B cell (primary cell): Measurements from ENCODE around the gene CHCHD6. TPM values are rescaled to one million over a fixed set of nuclear protein-coding genes. Genes with fewer than 3 reads are reported as not detected.

Experiments
- ATAC-seq: fragments of 200-7000 bp; cut with Tn5 transposase; one replicate; pipeline ENCODE4 v1.10.0; 2021; ENCODE audit warnings: low read depth, mild to moderate bottlenecking, moderate number of reproducible peaks, moderate library complexity
- CTCF ChIA-PET: fragments of 350-600 bp; sonication (Branson Sonifier 250); formaldehyde crosslinking; loops from one replicate; lab custom pipeline; 2021; ENCODE audit warnings: antibody characterized with exemption, inconsistent platforms; lab: Charles Lee
- POLR2A ChIA-PET: fragments of 350-600 bp; sonication (Branson Sonifier 250); formaldehyde crosslinking; loops from one replicate; lab custom pipeline; 2021; ENCODE audit warnings: antibody characterized with exemption; lab: Charles Lee
- DNase-seq: peaks from one replicate; pipeline ENCODE4 v3.0.0; 2013
- H2AFZ ChIP-seq: 2 replicates; pipeline ENCODE4 v1.6.1; 2012; ENCODE audit warnings: mild to moderate bottlenecking, low read depth, low read length; ENCODE audit not compliant: insufficient read depth, poor library complexity, severe bottlenecking
- H3K27ac ChIP-seq, 2 donors: 1 replicate in 1 of 2; 2 replicates in 1 of 2; pipeline ENCODE4 v1.5.1; 2012 to 2013; ENCODE audit warnings: low read length in 2 of 2, mild to moderate bottlenecking in 2 of 2, moderate library complexity in 1 of 2
- H3K27me3 ChIP-seq, 4 experiments: fragments of 200-600 bp in 1 of 4; sonication (generic) in 1 of 4; replicated peaks in 1 of 4; 1 replicate in 2 of 4; 2 replicates in 2 of 4; pipeline versions ENCODE4 v1.6.1 to v1.7.0; 2013 to 2016; ENCODE audit warnings: low read length in 3 of 4, mild to moderate bottlenecking in 2 of 4, mixed read lengths in 1 of 4, moderate library complexity in 1 of 4; ENCODE audit not compliant: insufficient read depth in 4 of 4, control insufficient read depth in 3 of 4; ENCODE audit errors: control extremely low read depth in 1 of 4
- H3K36me3 ChIP-seq, 2 experiments: replicated peaks in 1 of 2; 1 replicate in 1 of 2; 2 replicates in 1 of 2; pipeline versions ENCODE4 v1.6.1 to v1.7.1; 2013; ENCODE audit warnings: low read length in 1 of 2; ENCODE audit not compliant: insufficient read depth in 2 of 2, control insufficient read depth in 1 of 2; ENCODE audit errors: control extremely low read depth in 1 of 2, extremely low read depth in 1 of 2
- H3K4me1 ChIP-seq, 2 donors: fragments of 200-600 bp in 1 of 2; sonication (generic) in 1 of 2; 1 replicate in 1 of 2; 2 replicates in 1 of 2; pipeline versions ENCODE4 v1.5.1 to v1.6.1; 2013 to 2017; ENCODE audit warnings: low read length in 2 of 2; ENCODE audit not compliant: control insufficient read depth in 2 of 2, insufficient read depth in 2 of 2
- H3K4me2 ChIP-seq: replicated peaks from 2 replicates; pipeline ENCODE3; 2012; ENCODE audit warnings: mild to moderate bottlenecking, low read depth, low read length; ENCODE audit not compliant: poor library complexity, severe bottlenecking
- H3K4me3 ChIP-seq, 5 experiments: fragments of 200-600 bp in 1 of 5; sonication (generic) in 1 of 5; 1 replicate in 3 of 5; 2 replicates in 2 of 5; pipeline versions ENCODE4 v1.5.1 to v1.7.0; 2011 to 2016; ENCODE audit warnings: low read length in 4 of 5, mild to moderate bottlenecking in 4 of 5, low read depth in 2 of 5, control low read depth in 1 of 5, moderate library complexity in 1 of 5; ENCODE audit not compliant: insufficient read depth in 1 of 5; ENCODE audit errors: control extremely low read depth in 1 of 5, extremely low read depth in 1 of 5
- H3K79me2 ChIP-seq: fragments of 200-600 bp; sonication (generic); one replicate; pipeline ENCODE4 v1.6.0; 2016; ENCODE audit warnings: low read length; ENCODE audit not compliant: control insufficient read depth, insufficient read depth
- H3K9ac ChIP-seq: fragments of 200-600 bp; sonication (generic); 2 replicates; pipeline ENCODE4 v1.6.1; 2017; ENCODE audit warnings: mild to moderate bottlenecking, low read length, moderate library complexity
- H3K9me3 ChIP-seq, 3 donors: one replicate each; pipeline versions ENCODE4 v1.6.1 to v1.7.1; 2013; ENCODE audit warnings: low read length in 2 of 3; ENCODE audit not compliant: control insufficient read depth in 2 of 3, insufficient read depth in 1 of 3; ENCODE audit errors: control extremely low read depth in 1 of 3
- H4K20me1 ChIP-seq: 2 replicates; pipeline ENCODE4 v1.6.0; 2012; ENCODE audit warnings: mild to moderate bottlenecking, low read length; ENCODE audit not compliant: insufficient read depth, control insufficient read depth, poor library complexity, severe bottlenecking
- H3K27ac Mint-ChIP-seq: one replicate; pipeline ENCODE4 v1.8.0; 2021; ENCODE audit warnings: mixed read lengths
- H3K27me3 Mint-ChIP-seq: one replicate; pipeline ENCODE4 v1.8.0; 2021; ENCODE audit warnings: mixed read lengths
- H3K4me1 Mint-ChIP-seq: one replicate; pipeline ENCODE4 v1.8.0; 2021; ENCODE audit warnings: mixed read lengths
- H3K4me3 Mint-ChIP-seq: one replicate; pipeline ENCODE4 v1.8.0; 2021; ENCODE audit warnings: mixed read lengths
- H3K9me3 Mint-ChIP-seq: one replicate; pipeline ENCODE4 v1.8.0; 2022; ENCODE audit warnings: mixed read lengths; ENCODE audit not compliant: insufficient read depth
- EZH2 ChIP-seq: IDR thresholded peaks from 2 replicates; pipeline ENCODE4 v1.6.1; 2012; ENCODE audit warnings: borderline replicate concordance, low read depth, mild to moderate bottlenecking, moderate library complexity, low read length; ENCODE audit not compliant: insufficient read depth, poor library complexity, severe bottlenecking
- WGBS: methylation state at CpG from one replicate; pipeline ENCODE4 v1.1.5; 2013; ENCODE audit warnings: missing lambda C conversion rate; ENCODE audit not compliant: insufficient coverage; 5-methylcytosine and 5-hydroxymethylcytosine counted together
- intact Hi-C: fragments of 100-400 bp; cut with micrococcal nuclease; formaldehyde crosslinking; loops from one replicate; pipeline ENCODE4 v1.10.0; 2022
- polyA plus RNA-seq: library from polyadenylated mRNA; depleted of rRNA; stranded (reverse); fragments of >200 nt; gene quantifications from 2 replicates; pipeline ENCODE4 v1.2.3, GENCODE V29; 2012
- total RNA-seq, 2 donors: library from RNA; stranded (reverse); fragments of 120-200 nt in 1 of 2; gene quantifications; 1 replicate in 1 of 2; 2 replicates in 1 of 2; pipeline versions ENCODE4 v1.2.3 to v1.2.4, GENCODE V29; 2013 to 2022
- TF ChIP-seq, protein P1 (sequence below): fragments of 200-600 bp; IDR thresholded peaks from one replicate; pipeline ENCODE4 v1.8.0; 2022; ENCODE audit warnings: antibody characterized with exemption, mild to moderate bottlenecking

The CHCHD6 gene
- total and polyA plus RNA-seq, 2 donors (not counting 1 experiment from before 2014, with no cell fraction given): 8.0 to 13.5 TPM

DNA sequence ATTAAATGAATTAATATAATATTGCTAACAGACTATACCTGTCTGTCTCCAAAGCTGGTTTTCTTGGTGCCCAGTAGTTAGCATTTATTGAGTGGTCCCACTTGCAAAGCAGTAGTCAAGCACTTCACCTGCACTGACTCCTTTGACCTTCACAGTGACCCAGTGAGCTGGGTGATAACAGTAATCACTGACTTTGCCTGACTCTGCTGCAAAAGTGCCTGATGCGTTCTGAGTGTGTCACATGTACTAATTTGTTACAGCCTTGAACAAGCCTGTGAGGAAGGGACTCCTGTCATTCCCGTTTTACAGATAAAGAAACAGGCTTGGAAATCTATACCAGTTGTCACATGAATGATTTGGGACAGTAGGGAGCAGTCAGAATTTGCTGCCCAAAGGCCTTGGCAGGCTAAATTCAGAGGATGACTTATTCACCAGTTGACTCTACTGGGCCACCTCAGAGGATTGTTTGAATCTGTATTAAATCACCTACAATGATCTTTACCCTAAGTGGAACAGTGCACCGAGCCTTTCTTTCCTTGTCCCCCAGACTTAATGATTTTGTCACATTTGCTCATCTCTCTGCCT is 162.2 kb downstream of the CHCHD6 start:
- no peak for ATAC-seq
- no peak for DNase-seq
- no peaks in the 10 kb centered on the region for H3K27me3 Mint-ChIP-seq
- no peaks in the 10 kb centered on the region for H3K4me1 Mint-ChIP-seq
- TF ChIP-seq, protein P1, sequence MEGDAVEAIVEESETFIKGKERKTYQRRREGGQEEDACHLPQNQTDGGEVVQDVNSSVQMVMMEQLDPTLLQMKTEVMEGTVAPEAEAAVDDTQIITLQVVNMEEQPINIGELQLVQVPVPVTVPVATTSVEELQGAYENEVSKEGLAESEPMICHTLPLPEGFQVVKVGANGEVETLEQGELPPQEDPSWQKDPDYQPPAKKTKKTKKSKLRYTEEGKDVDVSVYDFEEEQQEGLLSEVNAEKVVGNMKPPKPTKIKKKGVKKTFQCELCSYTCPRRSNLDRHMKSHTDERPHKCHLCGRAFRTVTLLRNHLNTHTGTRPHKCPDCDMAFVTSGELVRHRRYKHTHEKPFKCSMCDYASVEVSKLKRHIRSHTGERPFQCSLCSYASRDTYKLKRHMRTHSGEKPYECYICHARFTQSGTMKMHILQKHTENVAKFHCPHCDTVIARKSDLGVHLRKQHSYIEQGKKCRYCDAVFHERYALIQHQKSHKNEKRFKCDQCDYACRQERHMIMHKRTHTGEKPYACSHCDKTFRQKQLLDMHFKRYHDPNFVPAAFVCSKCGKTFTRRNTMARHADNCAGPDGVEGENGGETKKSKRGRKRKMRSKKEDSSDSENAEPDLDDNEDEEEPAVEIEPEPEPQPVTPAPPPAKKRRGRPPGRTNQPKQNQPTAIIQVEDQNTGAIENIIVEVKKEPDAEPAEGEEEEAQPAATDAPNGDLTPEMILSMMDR: no peak
- no peak for TF ChIP-seq EZH2
- no peak overlapping the region for H3K4me3 Mint-ChIP-seq
- H3K4me2 ChIP-seq: no peak overlapping the region
- no peak overlapping the region for H2AFZ ChIP-seq
- H3K27ac ChIP-seq: no peak overlapping the region
- H4K20me1 ChIP-seq: no peaks in the 10 kb centered on the region
- H3K36me3 ChIP-seq: no peaks in the 10 kb centered on the region
- no peak overlapping the region for H3K9ac ChIP-seq
- no peaks in the 10 kb centered on the region for H3K79me2 ChIP-seq
- H3K9me3 Mint-ChIP-seq: no peaks in the 10 kb centered on the region
- no peak overlapping the region for H3K4me3 ChIP-seq
- no peaks in the 10 kb centered on the region for H3K4me1 ChIP-seq
- 100% methylated on average over 2 of the region's 3 CpGs for WGBS
- H3K27ac Mint-ChIP-seq: no peak overlapping the region
- no peaks in the 10 kb centered on the region for H3K9me3 ChIP-seq
- ChIA-PET POLR2A (no interaction called here), CTCF (no interaction called here)
- H3K27me3 ChIP-seq: no peaks in the 10 kb centered on the region
- intact Hi-C loops: no loop called here

DNA sequence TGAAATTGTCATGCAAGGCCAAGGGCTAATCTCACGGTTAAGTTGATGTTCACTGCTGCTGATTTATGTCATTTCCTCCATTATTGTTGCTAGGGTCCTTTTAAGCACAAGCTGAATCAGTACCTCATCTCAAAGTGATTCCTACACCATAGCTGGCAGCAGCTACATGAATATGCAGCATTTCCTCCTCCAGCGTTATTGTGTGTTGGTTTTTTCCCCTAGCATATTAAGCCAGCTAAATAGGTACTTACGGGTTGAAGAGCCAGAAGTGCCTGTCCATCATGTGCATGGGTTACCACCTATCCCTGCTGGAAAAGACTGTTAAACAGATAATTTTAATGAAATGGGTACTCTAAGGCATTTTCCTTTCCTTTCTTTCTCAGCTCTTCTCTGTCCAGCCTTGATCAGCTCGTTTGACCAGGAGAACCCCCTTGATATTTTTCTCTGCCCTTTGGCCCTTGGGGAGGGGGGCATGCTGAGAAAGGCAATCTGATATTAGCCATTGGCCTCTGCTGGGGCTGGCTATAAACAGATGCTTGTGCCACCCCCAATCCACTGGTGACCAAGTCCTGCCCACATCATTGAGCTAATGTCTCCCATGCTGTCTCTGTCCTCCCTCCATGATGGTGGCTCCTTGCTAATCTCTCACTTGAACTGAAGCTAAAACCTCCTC is 163.3 kb downstream of the CHCHD6 start:
- H2AFZ ChIP-seq: no peak overlapping the region
- H3K4me1 Mint-ChIP-seq: no peaks in the 10 kb centered on the region
- no peaks in the 10 kb centered on the region for H3K9me3 ChIP-seq
- DNase-seq (no peak), ATAC-seq (no peak)
- H3K36me3 ChIP-seq: no peaks in the 10 kb centered on the region
- intact Hi-C loops: no loop called here
- H4K20me1 ChIP-seq: no peaks in the 10 kb centered on the region
- H3K27me3 ChIP-seq: no peaks in the 10 kb centered on the region
- WGBS: no CpG with 5 or more reads among the region's 4 CpGs
- ChIA-PET CTCF (no interaction called here), POLR2A (interaction anchor here (0.6 kb wide), 1 partner anchor 860 kb away, joined by 5 read pairs; no protein-coding TSS in a partner anchor)
- H3K9ac ChIP-seq: no peak overlapping the region
- no peaks in the 10 kb centered on the region for H3K9me3 Mint-ChIP-seq
- no peaks in the 10 kb centered on the region for H3K79me2 ChIP-seq
- H3K4me3 ChIP-seq: no peak overlapping the region
- no peak overlapping the region for H3K4me3 Mint-ChIP-seq
- no peak overlapping the region for H3K27ac ChIP-seq
- no peak overlapping the region for H3K4me2 ChIP-seq
- H3K27me3 Mint-ChIP-seq: no peaks in the 10 kb centered on the region
- no peak for TF ChIP-seq EZH2
- TF ChIP-seq, protein P1: no peak
- no peaks in the 10 kb centered on the region for H3K4me1 ChIP-seq
- H3K27ac Mint-ChIP-seq: no peak overlapping the region
